ENCODE results near the gene SLC2A4. TPM values are rescaled to one million over a fixed set of nuclear protein-coding genes. Genes with fewer than 3 reads are reported as not detected.

SLC2A4 gene
- total RNA-seq, 1 experiment from 2014 or later, result 1.5 TPM

DNA sequence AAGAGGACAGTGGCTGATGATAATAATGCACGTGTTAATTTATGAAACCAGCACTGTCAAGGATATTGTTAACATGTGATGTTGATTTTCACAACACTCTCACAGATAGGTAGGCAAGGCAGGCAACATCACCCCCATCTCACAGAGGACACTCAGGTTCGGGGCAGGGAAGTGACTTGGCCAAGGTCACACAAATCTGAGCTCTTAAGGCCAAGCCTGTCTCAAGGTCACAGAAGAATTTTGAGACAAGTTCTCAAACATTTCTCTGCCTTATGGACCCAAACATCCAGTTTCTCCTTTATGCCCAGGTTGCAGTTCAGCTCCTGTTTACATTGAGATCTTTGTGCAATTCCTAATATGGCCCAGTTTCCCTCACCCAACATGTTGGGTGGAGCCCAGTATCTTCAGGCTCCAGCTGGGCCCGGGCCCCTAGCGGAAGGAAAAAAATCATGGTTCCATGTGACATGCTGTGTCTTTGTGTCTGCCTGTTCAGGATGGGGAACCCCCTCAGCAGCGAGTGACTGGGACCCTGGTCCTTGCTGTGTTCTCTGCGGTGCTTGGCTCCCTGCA is 1.3 kb downstream of the SLC2A4 start:
- ChIA-PET POLR2A (ENCODE audit: unreplicated experiment) (interaction anchor here (0.5 kb wide), 1 partner anchor 98 kb away, joined by 3 read pairs; no protein-coding TSS in a partner anchor), CTCF (interaction anchor here (0.6 to 1.4 kb wide), 2 partner anchors 14 to 24 kb away, joined by 3 to 5 read pairs; no protein-coding TSS in a partner anchor)
- H2AFZ ChIP-seq, result no peak overlapping the region

DNA sequence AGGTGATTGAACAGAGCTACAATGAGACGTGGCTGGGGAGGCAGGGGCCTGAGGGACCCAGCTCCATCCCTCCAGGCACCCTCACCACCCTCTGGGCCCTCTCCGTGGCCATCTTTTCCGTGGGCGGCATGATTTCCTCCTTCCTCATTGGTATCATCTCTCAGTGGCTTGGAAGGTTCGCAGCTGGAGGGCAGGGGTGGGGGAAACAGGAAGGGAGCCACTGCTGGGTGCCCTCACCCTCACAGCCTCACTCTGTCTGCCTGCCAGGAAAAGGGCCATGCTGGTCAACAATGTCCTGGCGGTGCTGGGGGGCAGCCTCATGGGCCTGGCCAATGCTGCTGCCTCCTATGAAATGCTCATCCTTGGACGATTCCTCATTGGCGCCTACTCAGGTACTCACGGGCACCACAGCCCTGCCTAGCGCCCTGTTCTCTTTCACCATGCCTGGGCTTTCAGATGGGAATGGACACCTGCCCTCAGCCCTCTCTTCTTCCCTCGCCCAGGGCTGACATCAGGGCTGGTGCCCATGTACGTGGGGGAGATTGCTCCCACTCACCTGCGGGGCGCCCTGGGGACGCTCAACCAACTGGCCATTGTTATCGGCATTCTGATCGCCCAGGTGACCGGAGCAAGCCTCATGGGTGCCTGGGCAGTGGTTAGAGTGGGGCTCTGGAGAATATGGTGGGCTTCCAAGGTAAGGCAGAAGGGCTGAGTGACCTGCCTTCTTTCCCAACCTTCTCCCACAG is 2.1 kb downstream of the SLC2A4 start:
- H2AFZ ChIP-seq, result no peak overlapping the region
- ChIA-PET POLR2A (ENCODE audit: unreplicated experiment) (no interaction called here), CTCF (interaction anchor here (1.4 kb wide), 1 partner anchor 13 kb away, joined by 3 read pairs; no protein-coding TSS in a partner anchor)
- no peak overlapping the region for H3K4me2 ChIP-seq
- no peaks in the 10 kb centered on the region for H4K20me1 ChIP-seq (ENCODE audit: insufficient read depth)
- H3K79me2 ChIP-seq (ENCODE audit: low read depth), result no peaks in the 10 kb centered on the region
- no peaks in the 10 kb centered on the region for H3K27me3 ChIP-seq (ENCODE audit: insufficient read depth, low read depth)
- no peak overlapping the region for H3K4me3 ChIP-seq
- H3K27ac ChIP-seq, result no peak overlapping the region
- peaks cover 12% of the 10 kb centered on the region; the same call in 1 of the 2 replicates for H3F3A ChIP-seq (ENCODE audit: insufficient read depth, low read depth)
- no TSS peak for BruUV-seq (replicated peaks)
- H3K9me2 ChIP-seq (ENCODE audit: insufficient read depth), result no peaks in the 10 kb centered on the region
- no peak for DNase-seq
- no peaks in the 10 kb centered on the region for H3K36me3 ChIP-seq (ENCODE audit: low read depth)
- H3K9me3 ChIP-seq (ENCODE audit: insufficient read depth, low read depth), result no peaks in the 10 kb centered on the region
- 0 out of 2 replicates have a peak, but pooled peaks cover 4% of the 10 kb centered on the region for H3K4me1 ChIP-seq (replicated peaks; ENCODE audit: insufficient read depth)
- intact Hi-C loops (cut with micrococcal nuclease; ENCODE audit: unreplicated experiment), result no loop called here
- TF ChIP-seq EZH2 (IDR thresholded peaks at IDR 0.05; ENCODE audit: low read depth), result no peak
- TF ChIP-seq, protein P1, sequence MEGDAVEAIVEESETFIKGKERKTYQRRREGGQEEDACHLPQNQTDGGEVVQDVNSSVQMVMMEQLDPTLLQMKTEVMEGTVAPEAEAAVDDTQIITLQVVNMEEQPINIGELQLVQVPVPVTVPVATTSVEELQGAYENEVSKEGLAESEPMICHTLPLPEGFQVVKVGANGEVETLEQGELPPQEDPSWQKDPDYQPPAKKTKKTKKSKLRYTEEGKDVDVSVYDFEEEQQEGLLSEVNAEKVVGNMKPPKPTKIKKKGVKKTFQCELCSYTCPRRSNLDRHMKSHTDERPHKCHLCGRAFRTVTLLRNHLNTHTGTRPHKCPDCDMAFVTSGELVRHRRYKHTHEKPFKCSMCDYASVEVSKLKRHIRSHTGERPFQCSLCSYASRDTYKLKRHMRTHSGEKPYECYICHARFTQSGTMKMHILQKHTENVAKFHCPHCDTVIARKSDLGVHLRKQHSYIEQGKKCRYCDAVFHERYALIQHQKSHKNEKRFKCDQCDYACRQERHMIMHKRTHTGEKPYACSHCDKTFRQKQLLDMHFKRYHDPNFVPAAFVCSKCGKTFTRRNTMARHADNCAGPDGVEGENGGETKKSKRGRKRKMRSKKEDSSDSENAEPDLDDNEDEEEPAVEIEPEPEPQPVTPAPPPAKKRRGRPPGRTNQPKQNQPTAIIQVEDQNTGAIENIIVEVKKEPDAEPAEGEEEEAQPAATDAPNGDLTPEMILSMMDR (conservative IDR thresholded peaks at IDR 0.05), result no peak

More for the DNA sequence above, 1.3 kb downstream of the SLC2A4 start:
- H3K4me3 ChIP-seq, result no peak overlapping the region
- H3K27me3 ChIP-seq (ENCODE audit: insufficient read depth, low read depth), result no peaks in the 10 kb centered on the region
- no peaks in the 10 kb centered on the region for H3K79me2 ChIP-seq (ENCODE audit: low read depth)
- H3K9me2 ChIP-seq (ENCODE audit: insufficient read depth), result no peaks in the 10 kb centered on the region
- peaks cover 12% of the 10 kb centered on the region; the same call in 1 of the 2 replicates for H3F3A ChIP-seq (ENCODE audit: insufficient read depth, low read depth)
- BruUV-seq (replicated peaks), result no TSS peak
- intact Hi-C loops (cut with micrococcal nuclease; ENCODE audit: unreplicated experiment), result no loop called here
- H3K9me3 ChIP-seq (ENCODE audit: insufficient read depth, low read depth), result no peaks in the 10 kb centered on the region
- H3K4me1 ChIP-seq (replicated peaks; ENCODE audit: insufficient read depth), result 0 out of 2 replicates have a peak, but pooled peaks cover 4% of the 10 kb centered on the region
- H3K36me3 ChIP-seq (ENCODE audit: low read depth), result no peaks in the 10 kb centered on the region
- TF ChIP-seq EZH2 (IDR thresholded peaks at IDR 0.05; ENCODE audit: low read depth), result no peak
- TF ChIP-seq, protein P1 (conservative IDR thresholded peaks at IDR 0.05), result no peak
- no peak overlapping the region for H3K27ac ChIP-seq
- no peaks in the 10 kb centered on the region for H4K20me1 ChIP-seq (ENCODE audit: insufficient read depth)
- no peak overlapping the region for H3K4me2 ChIP-seq
- DNase-seq, result no peak

DNA sequence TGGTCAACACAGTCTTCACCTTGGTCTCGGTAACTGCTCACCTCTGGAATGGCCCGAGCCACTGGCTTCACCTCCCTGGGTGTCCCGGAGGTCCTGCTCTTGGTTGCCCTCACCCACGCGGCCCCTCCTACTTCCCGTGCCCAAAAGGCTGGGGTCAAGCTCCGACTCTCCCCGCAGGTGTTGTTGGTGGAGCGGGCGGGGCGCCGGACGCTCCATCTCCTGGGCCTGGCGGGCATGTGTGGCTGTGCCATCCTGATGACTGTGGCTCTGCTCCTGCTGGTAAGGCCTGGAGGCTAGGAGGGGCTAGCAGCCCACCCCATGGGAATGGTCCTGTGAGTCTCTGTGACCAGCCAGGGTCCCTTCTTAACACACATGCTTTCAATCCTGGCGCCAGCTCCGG is 3.4 kb downstream of the SLC2A4 start:
- intact Hi-C loops (cut with micrococcal nuclease; ENCODE audit: unreplicated experiment), result no loop called here
- Histone ChIP-seq H3F3A (ENCODE audit: insufficient read depth, low read depth) (peaks cover 9% of the 10 kb centered on the region; the same call in 1 of the 2 replicates), H3K9me3 (ENCODE audit: insufficient read depth, low read depth) (no peaks in the 10 kb centered on the region), H3K4me2 (no peak overlapping the region), H3K4me3 (no peak overlapping the region), H3K27ac (no peak overlapping the region), H3K36me3 (ENCODE audit: low read depth) (no peaks in the 10 kb centered on the region), H3K79me2 (ENCODE audit: low read depth) (no peaks in the 10 kb centered on the region), H2AFZ (no peak overlapping the region), H4K20me1 (ENCODE audit: insufficient read depth) (no peaks in the 10 kb centered on the region), H3K27me3 (ENCODE audit: insufficient read depth, low read depth) (no peaks in the 10 kb centered on the region; the same call in 1 of the 2 replicates), H3K9me2 (ENCODE audit: insufficient read depth) (no peaks in the 10 kb centered on the region), H3K4me1 (replicated peaks; ENCODE audit: insufficient read depth) (0 out of 2 replicates have a peak, but pooled peaks cover 4% of the 10 kb centered on the region)
- BruUV-seq (replicated peaks), result no TSS peak
- ChIA-PET POLR2A (ENCODE audit: unreplicated experiment) (no interaction called here), CTCF (no interaction called here)
- no peak for DNase-seq
- TF ChIP-seq, protein P1 (conservative IDR thresholded peaks at IDR 0.05), result no peak
